VCaP (cell line): ENCODE results near the gene CHST1.

ENCODE experiments used
- H3K27ac ChIP-seq: fragments of 450-650 bp; 2 replicates; pipeline ENCODE4 v1.5.1; 2017
- CTCF ChIP-seq: fragments of 450-650 bp; conservative IDR thresholded peaks from 2 replicates; pipeline ENCODE4 v1.5.1; 2017; ENCODE audit warnings: mild to moderate bottlenecking, moderate library complexity

CHST1 gene

GRCh38 chr11:45665206-45665932 is at the start of gene CHST1:
Gene CHST1, minus strand, starts transcription at chr11:45665622. Its CDS starts 14,699 bp downstream, at chr11:45650923.
- TF ChIP-seq CTCF, result no peak

DNA sequence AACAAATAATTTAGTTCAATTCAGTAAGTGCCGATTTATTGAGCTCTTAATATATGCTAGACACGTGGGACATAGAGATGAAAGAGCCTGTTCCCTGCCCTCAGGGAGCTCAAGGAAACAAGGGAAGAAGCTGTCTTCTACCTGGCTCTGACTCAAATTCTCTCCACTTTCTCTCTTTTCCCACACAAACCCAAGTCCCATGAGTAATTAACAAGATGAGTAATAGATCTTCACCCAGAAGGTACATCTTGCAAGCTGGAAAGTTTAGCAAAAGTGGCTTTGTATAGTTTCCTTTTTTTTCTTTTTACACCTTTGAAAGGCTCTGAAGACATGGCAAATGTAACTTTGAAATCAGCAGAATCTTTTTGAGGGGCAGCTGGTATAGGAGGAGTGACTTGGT is 48.2 kb upstream of the CHST1 start:
- H3K27ac ChIP-seq, result no peak overlapping the region
- no peak for TF ChIP-seq CTCF

More at GRCh38 chr11:45665206-45665932, at the start of gene CHST1:
- H3K27ac ChIP-seq, result peak within 1 kb of the TSS; percentile 3; the same call in 1 of the 2 replicates

DNA sequence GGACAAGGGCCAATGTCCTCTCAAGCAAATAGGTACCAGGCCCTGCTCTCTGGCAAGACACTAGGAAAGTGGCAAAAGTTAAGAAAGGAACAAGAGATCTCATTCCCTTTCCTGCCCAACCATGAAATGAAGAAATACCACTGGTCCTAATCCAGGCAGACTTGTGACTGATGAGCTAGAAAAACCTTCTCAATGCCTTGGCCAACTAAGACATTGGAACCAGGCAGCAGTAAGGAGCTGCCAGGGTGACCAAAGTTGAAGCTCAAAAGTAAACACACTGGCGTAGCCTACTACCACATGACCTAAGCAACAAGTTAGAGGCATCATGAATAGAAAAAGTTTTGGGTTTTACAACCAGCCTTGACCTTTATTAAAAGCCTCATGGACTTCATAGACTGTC is 45.1 kb upstream of the CHST1 start:
- no peak overlapping the region for H3K27ac ChIP-seq

GRCh38 chr11:45708887-45709663 is 43.7 kb upstream of the CHST1 start:
- no peak overlapping the region for H3K27ac ChIP-seq
- TF ChIP-seq CTCF, result no peak

More for the DNA sequence above, 45.1 kb upstream of the CHST1 start:
- no peak for TF ChIP-seq CTCF

DNA sequence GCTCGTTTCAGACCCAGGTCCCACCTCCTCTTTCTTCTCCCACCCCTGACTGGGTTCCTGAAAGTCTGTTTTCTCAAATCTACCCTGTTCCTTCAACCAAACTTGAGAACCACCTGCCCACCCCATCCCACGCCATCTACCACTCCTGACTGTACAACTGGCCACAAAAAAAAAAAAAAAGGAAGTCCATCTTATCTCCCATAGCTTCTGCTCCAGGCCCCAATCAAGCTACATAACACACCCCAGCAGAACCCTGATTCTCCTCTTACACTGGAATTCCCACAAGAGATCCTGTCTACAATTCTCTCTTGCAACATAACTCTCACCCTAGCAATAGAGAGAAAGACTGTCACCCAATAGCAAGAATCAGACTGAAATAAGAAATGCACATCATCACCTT is 39.2 kb upstream of the CHST1 start:
- no peak for TF ChIP-seq CTCF
- no peak overlapping the region for H3K27ac ChIP-seq

DNA sequence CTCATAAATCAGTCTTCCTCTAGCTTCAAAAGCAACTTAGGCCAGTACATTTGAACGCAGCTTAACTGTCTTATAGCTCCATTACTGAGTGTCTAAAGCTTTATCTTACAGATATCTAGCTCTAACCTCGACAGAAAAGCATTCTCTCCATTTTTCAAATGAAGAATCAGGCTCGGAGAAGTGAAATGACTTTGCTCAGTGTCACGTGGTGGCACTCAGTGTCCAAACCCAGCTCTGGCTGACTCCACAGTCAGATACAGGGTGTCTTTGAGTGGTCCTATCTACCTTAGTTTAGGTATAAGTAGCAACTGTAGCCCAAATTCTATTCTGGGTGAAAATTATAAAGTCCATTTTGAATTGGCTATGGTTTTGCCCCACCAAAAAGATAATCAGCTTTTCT is 38.7 kb upstream of the CHST1 start:
- no peak overlapping the region for H3K27ac ChIP-seq
- no peak for TF ChIP-seq CTCF

GRCh38 chr11:45702511-45702910 is 37.1 kb upstream of the CHST1 start:
- H3K27ac ChIP-seq, result no peak overlapping the region
- TF ChIP-seq CTCF, result no peak
